ENCODE results near the gene MNT.

Gene MNT

GRCh38 chr17:2380226-2380922 lies 20.5 kb downstream of the MNT start:
- DNase-seq (ENCODE audit: low spot score), result no peak

DNA sequence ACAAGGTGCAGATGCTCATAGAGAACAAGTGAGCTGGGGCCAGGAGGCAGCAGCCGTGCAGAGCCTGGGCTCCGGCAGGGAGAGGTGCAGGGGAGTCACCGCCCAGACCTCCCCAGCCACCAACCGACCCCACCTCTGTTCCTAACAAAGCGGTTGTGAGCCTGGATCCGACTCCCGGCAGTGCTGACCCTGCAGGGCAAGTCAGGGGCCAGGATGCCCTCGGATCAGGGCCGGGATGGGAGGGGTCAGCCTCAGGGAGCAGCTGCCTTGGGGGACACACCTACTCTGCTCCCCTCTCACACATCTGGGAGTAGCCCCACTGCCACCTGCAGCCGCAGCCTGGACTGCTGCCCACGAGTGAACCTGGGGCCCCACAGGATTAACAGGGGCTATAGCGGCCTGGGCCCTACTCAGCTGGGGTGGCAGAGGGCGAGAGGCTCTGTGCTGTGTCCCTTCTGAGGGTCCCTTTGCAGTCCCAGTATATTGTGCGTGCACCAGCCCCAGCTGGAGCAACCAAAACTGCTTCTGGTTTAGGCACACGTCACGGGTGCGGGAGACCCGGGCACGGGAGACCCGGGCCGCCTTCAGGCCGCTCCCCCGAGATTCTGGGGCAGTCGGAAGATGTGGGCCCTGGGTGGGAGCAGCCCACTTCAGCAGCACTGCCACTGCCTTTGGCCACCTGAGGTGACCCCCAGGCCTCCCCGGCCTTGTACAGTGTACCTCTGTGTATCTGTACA lies 21.2 kb downstream of the MNT start:
- DNase-seq (ENCODE audit: low spot score), result no peak

DNA sequence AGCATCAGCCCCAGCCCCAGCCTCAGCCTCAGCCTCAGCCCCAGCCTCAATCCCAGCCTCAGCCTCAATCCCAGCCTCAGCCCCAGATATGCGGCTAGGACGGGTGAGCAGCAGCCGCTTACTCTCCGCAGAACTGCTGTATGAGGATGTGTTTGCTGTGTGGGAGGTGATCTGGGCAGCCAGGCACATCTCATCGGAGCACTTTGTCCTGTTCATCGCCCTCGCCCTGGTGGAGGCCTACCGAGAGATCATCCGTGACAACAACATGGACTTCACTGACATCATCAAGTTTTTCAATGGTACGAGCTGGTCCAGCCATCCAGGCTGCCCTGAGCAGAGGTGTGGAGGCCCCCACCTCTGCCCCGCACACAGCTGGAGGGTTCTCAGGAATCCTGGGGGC lies 22.0 kb downstream of the MNT start:
- DNase-seq (ENCODE audit: low spot score), result no peak

- DNase-seq (ENCODE audit: low spot score), result no peak
Observed at GRCh38 chr17:2377659-2378058, 23.2 kb downstream of the MNT start.

GRCh38 chr17:2376107-2376506 lies 24.8 kb downstream of the MNT start:
- DNase-seq (ENCODE audit: low spot score), result no peak

DNA sequence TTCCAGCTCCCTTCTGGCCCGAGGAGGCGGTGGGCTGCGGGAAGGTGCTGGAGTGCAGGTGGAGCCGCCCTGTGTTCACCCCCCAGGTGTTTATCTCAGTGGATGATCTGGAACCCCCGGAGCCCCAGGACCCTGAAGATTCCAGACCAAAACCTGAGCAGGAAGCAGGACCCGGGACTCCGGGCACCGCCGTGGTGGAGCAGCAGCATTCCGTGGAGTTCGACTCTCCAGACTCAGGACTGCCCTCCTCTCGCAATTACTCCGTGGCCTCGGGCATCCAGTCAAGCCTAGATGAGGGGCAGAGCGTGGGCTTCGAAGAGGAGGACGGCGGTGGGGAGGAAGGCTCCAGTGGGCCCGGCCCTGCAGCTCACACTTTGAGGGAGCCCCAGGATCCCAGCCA lies 25.5 kb downstream of the MNT start:
- DNase-seq (ENCODE audit: low spot score), result no peak

GRCh38 chr17:2374549-2375285 lies 26.1 kb downstream of the MNT start:
- no peak for DNase-seq (ENCODE audit: low spot score)

- DNase-seq (ENCODE audit: low spot score), result no peak
Observed at GRCh38 chr17:2373179-2373578, 27.7 kb downstream of the MNT start.

DNA sequence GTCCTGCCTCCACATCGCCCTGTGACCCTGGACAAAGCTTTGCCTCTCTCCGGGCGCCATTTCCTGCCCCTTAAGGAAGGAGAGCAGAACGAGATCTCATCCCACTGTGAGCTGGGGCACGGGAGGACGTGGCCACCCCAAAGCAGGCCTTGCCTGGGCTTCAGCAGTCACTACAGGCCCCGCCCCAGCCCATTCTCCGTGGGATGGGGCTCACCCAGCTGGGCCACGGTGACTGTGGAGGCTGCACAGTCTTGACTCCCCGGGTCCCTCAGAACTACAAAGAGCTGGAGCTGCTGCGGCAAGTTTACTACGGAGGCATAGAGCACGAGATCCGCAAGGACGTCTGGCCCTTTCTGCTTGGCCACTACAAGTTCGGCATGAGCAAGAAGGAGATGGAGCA lies 28.2 kb downstream of the MNT start:
- no peak for DNase-seq (ENCODE audit: low spot score)

- DNase-seq (ENCODE audit: low spot score), result no peak
Observed at GRCh38 chr17:2372180-2372579, 28.7 kb downstream of the MNT start.

DNA sequence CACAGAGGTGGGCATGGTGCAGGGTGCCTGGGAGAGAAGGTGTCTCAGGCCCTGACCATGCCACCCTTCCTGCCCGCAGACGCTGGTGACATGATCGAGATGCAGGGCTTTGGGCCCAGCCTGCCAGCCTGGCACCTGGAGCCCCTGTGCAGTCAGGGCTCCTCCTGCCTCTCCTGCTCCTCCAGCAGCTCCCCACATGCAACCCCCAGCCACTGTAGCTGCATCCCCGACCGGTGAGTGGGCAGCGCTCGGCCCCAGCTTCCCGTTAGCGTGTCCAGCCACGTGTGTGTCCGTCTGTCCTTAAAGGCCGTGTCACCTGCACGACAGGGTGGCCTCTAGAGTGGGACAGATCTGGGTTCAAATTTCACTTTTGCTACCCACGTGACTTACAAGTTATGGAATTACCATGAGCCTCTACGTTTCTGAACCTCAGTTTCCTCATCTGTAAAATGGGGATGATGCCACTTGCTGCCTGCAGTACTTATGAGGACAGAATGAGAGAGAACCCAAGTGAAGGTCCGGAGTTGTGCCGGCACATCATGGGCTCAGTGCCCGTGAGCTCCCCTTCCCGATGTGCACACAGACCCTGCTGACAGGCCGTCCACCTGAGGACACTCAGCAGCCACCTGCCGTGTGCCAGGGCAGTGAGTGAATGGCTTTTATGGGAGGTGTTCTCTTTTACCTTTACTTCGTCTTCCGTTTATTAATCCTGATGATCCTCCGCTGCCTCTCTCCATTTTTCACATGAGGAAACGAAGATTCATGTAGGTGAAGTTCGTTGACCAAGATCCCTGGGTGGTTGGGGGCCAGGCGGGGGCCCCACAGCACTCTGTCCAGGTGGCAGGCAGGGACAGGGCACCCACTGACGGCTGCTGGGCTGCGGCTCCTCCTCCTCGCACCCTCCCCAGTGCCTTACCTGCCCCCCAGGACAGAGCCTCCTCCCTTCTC lies 29.4 kb downstream of the MNT start:
- DNase-seq (ENCODE audit: low spot score), result no peak

- DNase-seq (ENCODE audit: low spot score), result no peak
Observed at GRCh38 chr17:2370211-2370589, 30.7 kb downstream of the MNT start.

- no peak for DNase-seq (ENCODE audit: low spot score)
Observed at GRCh38 chr17:2369551-2370210, 31.2 kb downstream of the MNT start.

DNA sequence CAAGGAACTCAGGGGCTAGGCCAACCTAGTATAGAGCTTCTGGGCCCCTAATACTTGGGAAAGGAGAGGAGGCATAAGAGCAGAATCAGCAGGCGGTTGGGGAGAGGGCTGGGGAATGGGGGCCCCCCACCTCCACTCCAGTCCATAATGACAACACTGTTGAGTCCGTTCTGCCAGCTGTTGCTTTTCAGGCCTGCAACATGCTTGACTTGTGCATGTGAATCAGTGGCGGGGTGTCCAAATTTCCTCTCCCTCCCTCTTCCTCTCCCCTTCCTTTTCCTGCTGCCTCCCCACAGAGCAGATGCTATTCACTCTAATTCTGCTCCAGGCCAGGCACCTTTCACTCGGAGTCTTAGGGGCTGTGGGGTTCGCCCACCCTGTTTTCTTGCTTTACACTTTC lies 31.8 kb downstream of the MNT start:
- no peak for DNase-seq (ENCODE audit: low spot score)

DNA sequence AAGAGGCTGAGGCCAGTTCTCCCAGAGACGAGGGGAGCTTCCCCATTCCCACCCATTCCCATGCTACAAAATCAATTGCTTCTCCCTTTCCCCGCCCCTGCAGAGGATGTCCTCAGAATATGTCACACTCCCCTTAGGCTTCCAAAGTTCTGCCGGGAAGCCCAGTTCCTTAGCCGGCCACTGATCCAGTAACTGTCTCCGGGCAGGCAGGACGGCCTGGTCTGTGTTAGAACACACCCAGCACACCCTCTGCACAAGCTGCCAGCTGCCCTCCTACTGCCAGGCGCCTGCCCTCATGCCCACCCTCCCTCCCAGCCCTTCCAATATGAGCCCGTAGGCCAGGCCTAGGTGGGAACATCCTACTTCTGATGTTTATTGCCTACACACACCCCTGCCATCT lies 32.5 kb downstream of the MNT start:
- DNase-seq (ENCODE audit: low spot score), result no peak

DNA sequence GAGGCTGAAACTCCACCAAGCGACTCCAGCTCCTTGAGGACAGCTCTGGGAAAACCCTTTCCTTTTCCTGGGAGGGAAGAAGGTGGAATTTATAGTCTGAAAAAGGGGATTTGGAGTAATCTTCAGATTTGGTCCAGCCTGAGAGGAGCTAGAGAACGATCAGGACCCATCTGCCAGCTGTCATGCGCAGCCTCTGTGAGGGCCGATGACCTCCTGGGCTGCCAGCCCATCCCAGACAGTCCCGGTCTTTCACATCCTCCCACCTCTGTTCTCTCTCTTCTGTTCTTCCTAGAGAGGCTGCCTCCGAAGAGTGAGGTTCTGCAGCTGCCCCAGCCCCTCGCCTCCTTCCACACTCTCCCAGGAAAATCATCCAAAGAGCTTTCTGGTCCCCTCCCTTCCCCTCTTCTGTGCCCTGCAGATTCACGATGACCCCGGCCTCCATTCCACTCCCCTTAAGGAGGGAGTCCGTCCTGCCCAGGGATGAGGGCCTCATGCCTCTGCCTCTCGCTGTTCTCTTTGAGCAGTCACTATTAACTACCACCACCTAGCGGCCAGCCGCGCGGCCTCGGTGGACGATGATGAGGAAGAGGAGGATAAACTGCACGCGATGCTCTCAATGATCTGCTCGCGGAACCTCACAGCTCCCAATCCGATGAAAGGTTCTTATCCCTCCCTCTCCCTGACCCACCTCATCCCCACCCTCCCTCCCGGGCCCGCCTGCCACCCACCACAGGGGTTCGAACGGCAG lies 33.9 kb downstream of the MNT start:
- DNase-seq (ENCODE audit: low spot score), result no peak

- no peak for DNase-seq (ENCODE audit: low spot score)
Observed at GRCh38 chr17:2365132-2365531, 35.7 kb downstream of the MNT start.

GRCh38 chr17:2364763-2365116 lies 36.1 kb downstream of the MNT start:
- DNase-seq (ENCODE audit: low spot score), result no peak

- no peak for DNase-seq (ENCODE audit: low spot score)
Observed at GRCh38 chr17:2363851-2364762, 36.8 kb downstream of the MNT start.

GRCh38 chr17:2363318-2363717 lies 37.5 kb downstream of the MNT start:
- DNase-seq (ENCODE audit: low spot score), result no peak
